Mesendoderm (in vitro differentiated cells): Measurements from ENCODE around the gene BRD3OS.
A peak's percentile ranks its signal among the peaks of the same experiment; 100 is the strongest.
"Not testable (repeated sequence)": the region's sequence is repeated elsewhere in the genome, so short reads cannot be mapped to it uniquely, and the experiment has no call there.

Experiments used
- DNase-seq: peaks from one replicate; pipeline ENCODE4 v3.0.0; 2013
- H2AK5ac ChIP-seq: 2 replicates; pipeline ENCODE4 v1.6.1; 2013; ENCODE audit warnings: low read length, inconsistent platforms
- H2BK120ac ChIP-seq: 2 replicates; pipeline ENCODE4 v1.6.1; 2013; ENCODE audit warnings: low read depth, mild to moderate bottlenecking, low read length, moderate library complexity, mixed read lengths
- H2BK15ac ChIP-seq: replicated peaks from 2 replicates; pipeline ENCODE4 v1.6.1; 2013; ENCODE audit warnings: low read depth, mild to moderate bottlenecking, moderate library complexity
- H2BK5ac ChIP-seq: 2 replicates; pipeline ENCODE4 v1.6.1; 2013; ENCODE audit warnings: low read length, inconsistent platforms
- H3K18ac ChIP-seq: 2 replicates; pipeline ENCODE4 v1.6.1; 2013; ENCODE audit warnings: mild to moderate bottlenecking, low read length, mixed read lengths
- H3K23ac ChIP-seq: one replicate; pipeline ENCODE4 v1.6.1; 2013; ENCODE audit warnings: low read length
- H3K27ac ChIP-seq: 2 replicates; pipeline ENCODE4 v1.5.1; 2013; ENCODE audit warnings: low read depth, mild to moderate bottlenecking, inconsistent platforms, low read length, moderate library complexity
- H3K27me3 ChIP-seq: 2 replicates; pipeline ENCODE4 v1.6.1; 2013; ENCODE audit warnings: low read length, control low read depth, mild to moderate bottlenecking, inconsistent platforms; ENCODE audit not compliant: insufficient read depth, poor library complexity
- H3K36me3 ChIP-seq: 2 replicates; pipeline ENCODE4 v1.6.1; 2013; ENCODE audit warnings: low read length, inconsistent platforms; ENCODE audit not compliant: control insufficient read depth, insufficient read depth
- H3K4ac ChIP-seq: one replicate; pipeline ENCODE4 v1.6.1; 2013; ENCODE audit warnings: low read depth, mild to moderate bottlenecking, low read length, moderate library complexity
- H3K4me1 ChIP-seq: 2 replicates; pipeline ENCODE4 v1.6.1; 2013; ENCODE audit warnings: low read depth, low read length, inconsistent platforms; ENCODE audit not compliant: control insufficient read depth
- H3K4me2 ChIP-seq: 2 replicates; pipeline ENCODE4 v1.6.1; 2013; ENCODE audit warnings: low read length
- H3K4me3 ChIP-seq: 2 replicates; pipeline ENCODE4 v1.5.1; 2013; ENCODE audit warnings: mild to moderate bottlenecking, low read length
- H3K56ac ChIP-seq: one replicate; pipeline ENCODE4 v1.6.1; 2013; ENCODE audit warnings: low read length
- H3K79me1 ChIP-seq: 2 replicates; pipeline ENCODE4 v1.6.1; 2013; ENCODE audit warnings: low read length, inconsistent platforms
- H3K79me2 ChIP-seq: 2 replicates; pipeline ENCODE4 v1.6.1; 2013; ENCODE audit warnings: mild to moderate bottlenecking, low read length; ENCODE audit not compliant: control insufficient read depth, insufficient read depth
- H3K9ac ChIP-seq: 2 replicates; pipeline ENCODE4 v1.6.1; 2013; ENCODE audit warnings: low read length, inconsistent platforms
- H4K5ac ChIP-seq: one replicate; pipeline ENCODE4 v1.6.1; 2013; ENCODE audit warnings: low read length
- H4K8ac ChIP-seq: one replicate; pipeline ENCODE4 v1.6.1; 2013; ENCODE audit warnings: low read depth, mild to moderate bottlenecking, control low read depth, low read length, moderate library complexity
- WGBS: extraction: QIAGEN DNeasy Blood & Tissue Kit; methylation state at CpG from one replicate; pipeline ENCODE4 v1.1.7; 2013; ENCODE audit warnings: low lambda C conversion rate, missing lambda C conversion rate; ENCODE audit not compliant: insufficient coverage; ENCODE audit errors: extremely low coverage; 5-methylcytosine and 5-hydroxymethylcytosine counted together

BRD3OS gene

DNA sequence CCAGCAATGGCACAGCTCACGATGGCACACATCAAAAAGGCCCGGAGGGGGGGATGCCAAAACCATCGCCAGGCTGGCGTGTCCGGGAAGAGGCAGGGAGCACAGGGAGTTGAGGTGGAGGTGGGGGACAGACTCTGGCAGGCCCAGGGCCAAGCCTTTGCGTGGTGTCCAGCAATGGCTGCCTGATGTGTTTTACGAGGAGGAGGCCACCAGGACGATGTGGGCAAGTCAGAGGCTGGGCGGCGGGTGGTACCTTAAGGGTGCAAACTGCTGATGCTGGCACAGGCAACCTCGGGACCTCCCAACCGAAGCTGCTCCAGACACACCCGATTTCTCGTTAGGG, 37.9 kb upstream of the BRD3OS start:
- Histone ChIP-seq H2AK5ac (no peak overlapping the region), H3K79me1 (peaks cover 20% of the 10 kb centered on the region), H2BK15ac (no peak overlapping the region), H3K4ac (no peak overlapping the region), H3K79me2 (peaks cover 33% of the 10 kb centered on the region), H3K4me1 (no peaks in the 10 kb centered on the region), H3K4me2 (no peak overlapping the region), H3K4me3 (no peak overlapping the region), H4K8ac (no peak overlapping the region), H3K56ac (no peak overlapping the region), H3K27ac (no peak overlapping the region), H3K36me3 (no peaks in the 10 kb centered on the region), H4K5ac (no peak overlapping the region), H3K27me3 (no peaks in the 10 kb centered on the region), H2BK120ac (no peak overlapping the region), H3K9ac (no peak overlapping the region), H3K18ac (no peak overlapping the region), H3K23ac (no peak overlapping the region), H2BK5ac (no peak overlapping the region)
- no CpG with 5 or more reads among the region's 14 CpGs for WGBS
- no peak for DNase-seq

DNA sequence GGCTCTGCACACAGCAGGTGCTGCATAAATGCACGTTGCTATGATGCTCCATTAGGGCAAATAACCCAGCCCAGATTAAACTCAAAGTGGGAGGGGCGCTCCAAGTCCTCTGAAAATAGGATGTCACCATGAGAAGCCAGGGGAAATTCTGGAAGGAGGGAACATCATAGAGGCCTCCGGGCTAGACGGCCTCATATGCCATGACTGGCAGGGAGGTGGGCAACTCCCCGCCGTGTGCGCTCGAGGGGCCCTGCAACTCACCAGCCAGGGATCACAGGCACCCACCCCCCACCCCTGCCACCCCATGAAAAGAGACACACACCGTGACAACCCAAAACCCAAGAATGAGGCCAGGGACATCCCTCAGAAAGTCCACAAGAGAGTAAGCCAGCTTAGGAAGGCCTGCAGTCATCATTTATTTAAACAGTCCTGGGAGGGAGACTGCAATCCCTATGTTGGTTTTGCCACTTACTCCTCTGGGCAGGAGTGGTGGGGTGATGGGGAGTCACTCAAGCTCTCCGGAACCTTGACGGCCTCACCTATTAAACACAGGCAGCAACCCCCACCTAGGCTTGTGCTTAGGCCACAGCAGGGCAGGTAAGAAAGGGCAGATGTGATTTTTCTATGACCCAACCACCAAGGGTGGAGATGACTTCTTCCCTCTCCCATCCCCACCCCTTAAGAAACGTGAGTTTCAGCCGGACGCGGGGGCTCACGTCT, 37.2 kb upstream of the BRD3OS start:
- H3K9ac ChIP-seq, result no peak overlapping the region
- no peak for DNase-seq
- no peak overlapping the region for H3K4me3 ChIP-seq
- H3K36me3 ChIP-seq, result no peaks in the 10 kb centered on the region
- H3K79me2 ChIP-seq, result peaks cover 28% of the 10 kb centered on the region
- WGBS, result no CpG with 5 or more reads among the region's 16 CpGs
- H3K4me2 ChIP-seq, result no peak overlapping the region
- H3K27ac ChIP-seq, result no peak overlapping the region
- H3K4ac ChIP-seq, result no peak overlapping the region
- no peak overlapping the region for H4K8ac ChIP-seq
- H2BK15ac ChIP-seq, result no peak overlapping the region
- H4K5ac ChIP-seq, result no peak overlapping the region
- no peak overlapping the region for H3K56ac ChIP-seq
- no peaks in the 10 kb centered on the region for H3K27me3 ChIP-seq
- no peak overlapping the region for H2AK5ac ChIP-seq
- no peak overlapping the region for H2BK5ac ChIP-seq
- H3K18ac ChIP-seq, result no peak overlapping the region
- H2BK120ac ChIP-seq, result no peak overlapping the region
- H3K23ac ChIP-seq, result no peak overlapping the region
- no peaks in the 10 kb centered on the region for H3K4me1 ChIP-seq
- H3K79me1 ChIP-seq, result peaks cover 18% of the 10 kb centered on the region

DNA sequence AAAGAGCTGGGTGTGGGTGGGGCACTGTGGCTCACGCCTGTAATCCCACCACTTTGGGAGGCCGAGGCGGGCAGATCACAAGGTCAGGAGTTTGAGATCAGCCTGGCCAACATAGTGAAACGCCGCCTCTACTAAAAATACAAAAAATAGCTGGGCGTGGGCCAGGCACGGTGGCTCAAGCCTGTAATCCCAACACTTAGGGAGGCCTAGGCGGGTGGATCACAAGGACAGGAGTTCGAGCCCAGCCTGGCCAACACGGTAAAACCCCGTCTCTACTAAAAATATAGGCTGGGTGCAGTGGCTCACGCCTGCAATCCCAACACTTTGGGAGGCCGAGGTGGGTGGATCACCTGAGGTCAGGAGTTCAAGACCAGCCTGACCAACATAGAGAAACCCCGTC, 36.5 kb upstream of the BRD3OS start:
- WGBS, result no CpG with 5 or more reads among the region's 14 CpGs
- H3K9ac ChIP-seq, H2AK5ac ChIP-seq, H3K18ac ChIP-seq, H4K5ac ChIP-seq, H3K4me2 ChIP-seq, H3K56ac ChIP-seq, H3K23ac ChIP-seq, H3K27me3 ChIP-seq, H3K4me3 ChIP-seq, H3K36me3 ChIP-seq, H2BK120ac ChIP-seq, H3K4me1 ChIP-seq, H3K27ac ChIP-seq, H2BK15ac ChIP-seq, H4K8ac ChIP-seq, DNase-seq, H2BK5ac ChIP-seq, H3K4ac ChIP-seq: not testable (repeated sequence)
- Histone ChIP-seq H3K79me1 (peaks cover 16% of the 10 kb centered on the region), H3K79me2 (peaks cover 27% of the 10 kb centered on the region)

DNA sequence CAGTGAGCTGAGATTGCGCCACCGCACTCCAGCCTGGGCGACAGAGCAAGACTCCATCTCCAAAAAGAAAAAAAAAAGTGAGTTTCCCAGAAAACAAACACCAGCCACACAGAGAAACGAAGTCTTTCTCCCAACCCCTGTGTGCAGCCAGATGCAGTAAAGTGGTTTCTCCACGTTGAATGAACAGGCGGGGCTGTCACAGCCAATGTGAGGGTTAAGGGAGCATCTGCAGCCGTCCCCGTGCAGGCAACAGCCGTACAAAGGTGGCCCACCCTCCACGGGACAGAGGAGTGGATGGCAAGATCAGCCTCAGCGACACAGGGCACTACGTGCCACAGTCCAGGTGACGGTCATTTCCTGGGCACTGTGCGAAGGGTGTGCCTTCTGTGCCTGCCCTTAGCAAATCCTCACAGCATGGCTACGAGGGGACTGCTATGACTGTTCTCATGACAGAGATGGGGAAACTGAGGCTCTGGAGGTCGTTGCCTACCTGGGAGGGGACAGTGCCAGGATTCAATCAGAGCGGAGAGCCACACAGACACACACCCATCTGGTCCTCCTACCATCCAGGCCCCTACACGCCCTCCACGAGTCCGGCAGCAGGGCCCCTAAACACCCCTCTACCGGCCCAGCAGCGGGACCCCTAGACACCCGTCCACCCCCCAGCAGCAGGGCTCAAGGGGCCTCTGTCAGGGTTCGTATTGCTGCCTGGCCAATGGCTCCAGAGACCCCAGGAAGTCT, 35.5 kb upstream of the BRD3OS start:
- H2BK120ac ChIP-seq, result no peak overlapping the region
- no peak overlapping the region for H2BK5ac ChIP-seq
- no peak overlapping the region for H2BK15ac ChIP-seq
- no peak overlapping the region for H3K23ac ChIP-seq
- no peak overlapping the region for H3K4ac ChIP-seq
- no peak for DNase-seq
- H3K79me1 ChIP-seq, result peaks cover 15% of the 10 kb centered on the region
- no CpG with 5 or more reads among the region's 24 CpGs for WGBS
- H3K18ac ChIP-seq, result no peak overlapping the region
- no peak overlapping the region for H4K8ac ChIP-seq
- no peaks in the 10 kb centered on the region for H3K27me3 ChIP-seq
- no peak overlapping the region for H3K56ac ChIP-seq
- no peaks in the 10 kb centered on the region for H3K4me1 ChIP-seq
- H3K9ac ChIP-seq, result no peak overlapping the region
- H3K4me2 ChIP-seq, result no peak overlapping the region
- H3K4me3 ChIP-seq, result no peak overlapping the region
- no peak overlapping the region for H3K27ac ChIP-seq
- no peak overlapping the region for H2AK5ac ChIP-seq
- peaks cover 25% of the 10 kb centered on the region for H3K79me2 ChIP-seq
- no peaks in the 10 kb centered on the region for H3K36me3 ChIP-seq
- H4K5ac ChIP-seq, result no peak overlapping the region

DNA sequence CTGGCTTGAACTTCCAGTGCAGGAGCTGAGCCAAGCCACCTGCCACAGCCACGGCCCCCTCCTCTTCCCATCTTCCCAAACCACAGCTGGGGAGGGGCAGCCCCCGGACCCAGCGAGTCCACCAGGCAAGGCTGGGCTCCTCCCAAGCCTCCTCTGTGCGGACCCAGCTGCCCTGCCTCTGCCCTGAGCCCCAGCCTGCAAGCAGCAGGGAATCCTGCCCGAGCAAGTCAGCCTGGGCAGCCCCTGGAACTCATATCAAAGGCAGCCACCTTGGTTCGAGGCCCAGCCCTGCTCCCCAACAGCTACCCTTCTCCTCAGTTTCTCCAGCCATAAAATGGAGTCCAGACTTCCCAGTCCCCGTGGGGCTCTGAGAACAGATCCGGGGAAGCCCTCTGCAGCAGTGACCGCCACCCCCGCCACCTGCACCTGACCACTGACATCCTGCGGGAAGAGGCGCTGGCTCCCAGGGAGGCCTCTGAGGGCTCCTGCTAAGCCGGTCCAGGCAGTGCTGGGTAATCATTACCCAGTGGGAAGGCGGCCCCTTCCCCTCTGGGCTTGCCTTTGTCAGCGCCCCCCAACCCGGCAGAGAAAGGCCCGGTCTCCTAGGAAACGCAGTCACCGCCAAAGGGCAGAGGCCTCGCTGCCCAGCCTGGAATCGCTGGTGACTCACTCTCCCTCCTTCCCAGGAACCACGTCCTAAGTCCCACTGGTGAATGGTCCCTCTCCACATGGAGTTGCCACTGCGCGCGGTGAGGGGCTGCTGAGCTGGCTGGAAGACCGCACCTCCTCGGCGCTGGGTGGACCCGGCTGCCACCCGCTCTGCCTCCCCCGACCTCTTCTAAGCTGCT, 34.7 kb upstream of the BRD3OS start:
- peak; percentile 69 for DNase-seq

More for the DNA sequence above, 34.7 kb upstream of the BRD3OS start:
- H3K27me3 ChIP-seq, result no peaks in the 10 kb centered on the region
- peak overlapping the region; percentile 87 for H3K9ac ChIP-seq
- H3K4me3 ChIP-seq, result peak overlapping the region; percentile 74
- no peak overlapping the region for H4K5ac ChIP-seq
- H2BK15ac ChIP-seq, result no peak overlapping the region
- H3K4me2 ChIP-seq, result peak overlapping the region; percentile 65
- H2AK5ac ChIP-seq, result no peak overlapping the region
- H3K18ac ChIP-seq, result no peak overlapping the region
- no peaks in the 10 kb centered on the region for H3K4me1 ChIP-seq
- H3K27ac ChIP-seq, result no peak overlapping the region
- H3K36me3 ChIP-seq, result no peaks in the 10 kb centered on the region
- H3K56ac ChIP-seq, result peak overlapping the region; percentile 93
- H4K8ac ChIP-seq, result no peak overlapping the region
- peaks cover 23% of the 10 kb centered on the region for H3K79me2 ChIP-seq
- no peak overlapping the region for H3K23ac ChIP-seq
- H3K79me1 ChIP-seq, result peaks cover 15% of the 10 kb centered on the region
- WGBS, result no CpG with 5 or more reads among the region's 31 CpGs
- no peak overlapping the region for H2BK5ac ChIP-seq
- no peak overlapping the region for H2BK120ac ChIP-seq
- H3K4ac ChIP-seq, result no peak overlapping the region
